Tibial nerve (tissue), 4 donors: ENCODE measurements around the gene HS6ST3. TPM values are rescaled to one million over a fixed set of nuclear protein-coding genes. Genes with fewer than 3 reads are reported as not detected.

ENCODE experiments used
- DNase-seq, 2 donors: peaks; one replicate each; pipeline ENCODE4 v3.0.0-alpha.2; 2019; ENCODE audit warnings: low spot score in 2 of 2
- H3K27ac ChIP-seq, 4 donors: fragments of 200-600 bp; sonication (generic) in 3 of 4; one replicate each; pipeline ENCODE4 v1.5.1; 2017 to 2019; ENCODE audit warnings: mild to moderate bottlenecking in 1 of 4
- H3K27me3 ChIP-seq, 2 donors: fragments of 200-600 bp; sonication (generic) in 1 of 2; one replicate each; pipeline versions ENCODE4 v1.5.1 to v1.6.0; 2017 to 2019
- H3K36me3 ChIP-seq, 3 donors: fragments of 200-600 bp; sonication (generic); one replicate each; pipeline ENCODE4 v1.5.1; 2018 to 2019
- H3K4me1 ChIP-seq, 4 donors: fragments of 200-600 bp; sonication (generic) in 3 of 4; one replicate each; pipeline ENCODE4 v1.5.1; 2017 to 2019
- H3K4me3 ChIP-seq, 4 donors: fragments of 200-600 bp; sonication (generic) in 3 of 4; one replicate each; pipeline ENCODE4 v1.5.1; 2017 to 2019; ENCODE audit warnings: mild to moderate bottlenecking in 1 of 4, moderate library complexity in 1 of 4
- H3K9me3 ChIP-seq, 4 donors: fragments of 200-600 bp; sonication (generic) in 3 of 4; one replicate each; pipeline ENCODE4 v1.5.1; 2017 to 2019
- CTCF ChIP-seq, 5 experiments: fragments of 200-600 bp in 3 of 5; fragments of 450-650 bp in 2 of 5; sonication (generic) in 3 of 5; IDR thresholded peaks; one replicate each; pipeline ENCODE4 v1.5.1; 2016 to 2019; ENCODE audit warnings: antibody characterized with exemption in 5 of 5, mild to moderate bottlenecking in 3 of 5, moderate library complexity in 2 of 5
- EP300 ChIP-seq, 2 donors: sonication (generic); formaldehyde crosslinking; IDR thresholded peaks; one replicate each; pipeline ENCODE4 v1.6.1; 2017; ENCODE audit warnings: antibody characterized with exemption in 2 of 2, mild to moderate bottlenecking in 1 of 2
- POLR2A ChIP-seq, 2 donors: fragments of 450-650 bp; IDR thresholded peaks; one replicate each; pipeline ENCODE4 v1.6.1; 2017; ENCODE audit warnings: antibody characterized with exemption in 2 of 2, mild to moderate bottlenecking in 2 of 2, moderate library complexity in 2 of 2
- WGBS, 2 donors: methylation state at CpG; one replicate each; pipeline ENCODE4 v1.1.5; 2018; 5-methylcytosine and 5-hydroxymethylcytosine counted together
- total RNA-seq, 4 donors: library from RNA; depleted of rRNA; stranded (reverse); fragments of >200 nt; gene quantifications; one replicate each; pipeline ENCODE4 v1.1.0, GENCODE V29; 2016

The HS6ST3 gene
- total RNA-seq, 4 donors from 2014 or later = 0.21 to 1.1 (median 0.79) TPM

GRCh38 chr13:96686286-96686685 is 596.4 kb downstream of the HS6ST3 start:
- no peak for TF ChIP-seq CTCF (IDR thresholded peaks at IDR 0.05)
- no peak for TF ChIP-seq POLR2A (IDR thresholded peaks at IDR 0.05)
- TF ChIP-seq EP300 (IDR thresholded peaks at IDR 0.05) = no peak
- Histone ChIP-seq H3K36me3 (no peaks in the 10 kb centered on the region), H3K9me3 (no peaks in the 10 kb centered on the region), H3K27me3 (no peaks in the 10 kb centered on the region), H3K4me1 (no peaks in the 10 kb centered on the region), H3K4me3 (no peak overlapping the region), H3K27ac (no peak overlapping the region)
- DNase-seq = no peak
- 17 to 30% methylated on average over 2 of the region's 2 CpGs for WGBS, 2 donors

- Histone ChIP-seq H3K4me3 (no peak overlapping the region), H3K27me3 (no peaks in the 10 kb centered on the region), H3K27ac (no peak overlapping the region), H3K4me1 (no peaks in the 10 kb centered on the region), H3K36me3 (no peaks in the 10 kb centered on the region), H3K9me3 (no peaks in the 10 kb centered on the region)
- TF ChIP-seq CTCF (IDR thresholded peaks at IDR 0.05) (no peak), EP300 (IDR thresholded peaks at IDR 0.05) (no peak), POLR2A (IDR thresholded peaks at IDR 0.05) (no peak)
- 53 to 56% methylated on average over 3 of the region's 3 CpGs for WGBS, 2 donors
- no peak for DNase-seq
Measured at GRCh38 chr13:96687191-96687590, 597.3 kb downstream of the HS6ST3 start.

- H3K4me3 ChIP-seq = no peak overlapping the region
- DNase-seq = no peak
- no peaks in the 10 kb centered on the region for H3K9me3 ChIP-seq
- H3K36me3 ChIP-seq = no peaks in the 10 kb centered on the region
- no peaks in the 10 kb centered on the region for H3K27me3 ChIP-seq
- H3K27ac ChIP-seq = no peak overlapping the region
- TF ChIP-seq CTCF (IDR thresholded peaks at IDR 0.05) = no peak
- no peak for TF ChIP-seq EP300 (IDR thresholded peaks at IDR 0.05)
- H3K4me1 ChIP-seq = no peaks in the 10 kb centered on the region
Measured at GRCh38 chr13:96690998-96691397, 601.1 kb downstream of the HS6ST3 start.

- Histone ChIP-seq H3K4me3 (no peak overlapping the region), H3K36me3 (no peaks in the 10 kb centered on the region), H3K27me3 (no peaks in the 10 kb centered on the region), H3K4me1 (no peaks in the 10 kb centered on the region), H3K27ac (no peak overlapping the region), H3K9me3 (peaks cover 0 to 5% (median 0%) of the 10 kb centered on the region in 4 donors)
- 75 to 82% methylated on average over 6 of the region's 6 CpGs for WGBS, 2 donors
- TF ChIP-seq POLR2A (IDR thresholded peaks at IDR 0.05) = no peak
- TF ChIP-seq CTCF (IDR thresholded peaks at IDR 0.05) = no peak
- TF ChIP-seq EP300 (IDR thresholded peaks at IDR 0.05) = no peak
- DNase-seq = no peak
Measured at GRCh38 chr13:96696389-96696900, 606.5 kb downstream of the HS6ST3 start.

GRCh38 chr13:96700657-96701056 is 610.8 kb downstream of the HS6ST3 start:
- TF ChIP-seq CTCF (IDR thresholded peaks at IDR 0.05) (no peak), EP300 (IDR thresholded peaks at IDR 0.05) (no peak), POLR2A (IDR thresholded peaks at IDR 0.05) (no peak)
- Histone ChIP-seq H3K9me3 (peaks cover 0 to 5% (median 0%) of the 10 kb centered on the region in 4 donors), H3K27ac (no peak overlapping the region), H3K27me3 (no peaks in the 10 kb centered on the region), H3K36me3 (no peaks in the 10 kb centered on the region), H3K4me1 (no peaks in the 10 kb centered on the region), H3K4me3 (no peak overlapping the region)
- DNase-seq = no peak
- WGBS, 2 donors = 78 to 81% methylated on average over 2 of the region's 2 CpGs
